NCI-H460 (cell line): ENCODE results near the gene CCNL2. TPM values are rescaled to one million over a fixed set of nuclear protein-coding genes. Genes with fewer than 3 reads are reported as not detected.
"Not testable (repeated sequence)": the region's sequence is repeated elsewhere in the genome, so short reads cannot be mapped to it uniquely, and the experiment has no call there.

Experiments used
- DNase-seq: peaks from one replicate; pipeline ENCODE4 v3.0.0-alpha.2; 2016; ENCODE audit warnings: low read depth; ENCODE audit errors: extremely low read depth
- polyA plus RNA-seq: library from polyadenylated mRNA; depleted of rRNA; stranded (reverse); fragments of >200 nt; gene quantifications from 2 replicates; pipeline ENCODE4 v1.2.3, GENCODE V29; 2014; cell fraction: nucleus; rRNA removed
- total RNA-seq: library from RNA; depleted of rRNA; stranded (reverse); fragments of >200 nt; shearing (Covaris generic); gene quantifications from 2 replicates; pipeline ENCODE4 v1.2.3, GENCODE V29; 2014; rRNA removed

CCNL2 gene
- total RNA-seq: 70.1 and 110 TPM in 2 replicates
- 432 and 478 TPM in 2 replicates for polyA plus RNA-seq

- peak; percentile 94 for DNase-seq
Measured at GRCh38 chr1:1399187-1399871, at the start of gene CCNL2. CCNL2 (minus strand) TSS chr1:1399335; CDS start chr1:1399306, 29 bp downstream.

- not testable (repeated sequence) for DNase-seq
Measured at GRCh38 chr1:1446631-1447030, 47.5 kb upstream of the CCNL2 start.

GRCh38 chr1:1442069-1442770, 43.1 kb upstream of the CCNL2 start:
- no peak for DNase-seq

- DNase-seq: no peak
Measured at GRCh38 chr1:1441002-1441888, 42.1 kb upstream of the CCNL2 start.

GRCh38 chr1:1440262-1441001, 41.3 kb upstream of the CCNL2 start:
- DNase-seq: no peak

- DNase-seq: no peak
Measured at GRCh38 chr1:1439546-1440261, 40.6 kb upstream of the CCNL2 start.

- DNase-seq: no peak
Measured at GRCh38 chr1:1438531-1439381, 39.6 kb upstream of the CCNL2 start.

GRCh38 chr1:1437904-1438376, 38.8 kb upstream of the CCNL2 start:
- no peak for DNase-seq

- DNase-seq: no peak
Measured at GRCh38 chr1:1437033-1437903, 38.1 kb upstream of the CCNL2 start.

GRCh38 chr1:1436630-1437032, 37.5 kb upstream of the CCNL2 start:
- DNase-seq: no peak

- no peak for DNase-seq
Measured at GRCh38 chr1:1435911-1436629, 36.9 kb upstream of the CCNL2 start.

- DNase-seq: peak; percentile 47
Measured at GRCh38 chr1:1435106-1435903, 36.2 kb upstream of the CCNL2 start, which contains the start of gene VWA1. VWA1 (plus strand) TSS chr1:1435690; CDS start chr1:1435749, 59 bp downstream.

- no peak for DNase-seq
Measured at GRCh38 chr1:1434824-1435105, 35.6 kb upstream of the CCNL2 start.

- no peak for DNase-seq
Measured at GRCh38 chr1:1434131-1434823, 35.1 kb upstream of the CCNL2 start.

- no peak for DNase-seq
Measured at GRCh38 chr1:1433804-1434130, 34.6 kb upstream of the CCNL2 start.
